Measurements from ENCODE around the gene ZBTB11. TPM values are rescaled to one million over a fixed set of nuclear protein-coding genes. Genes with fewer than 3 reads are reported as not detected.

Gene ZBTB11
- total and polyA plus RNA-seq, 2 donors (not counting 3 experiments of a cell fraction or from before 2014, with no cell fraction given), result 4.2 to 15.8 TPM

DNA sequence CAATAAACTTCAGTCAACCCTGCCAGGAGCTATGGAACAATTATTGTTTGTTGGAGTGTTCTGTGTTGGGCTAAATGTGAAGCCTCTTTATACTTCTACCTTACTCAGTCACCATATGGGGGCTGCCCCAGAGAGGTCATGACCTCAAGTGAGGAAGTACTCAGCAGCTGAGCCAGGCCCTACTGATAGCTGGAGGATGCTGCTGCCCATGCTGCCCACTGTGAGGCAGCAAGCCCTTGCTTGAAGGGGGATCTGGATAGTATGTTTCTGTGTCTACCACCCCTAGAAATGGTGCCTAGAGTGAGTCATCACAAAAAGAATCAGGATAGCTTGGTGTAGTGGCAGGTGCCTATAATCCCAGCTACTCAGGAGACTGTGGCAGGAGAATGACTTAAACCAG, 14.0 kb upstream of the ZBTB11 start:
- H2AFZ ChIP-seq (ENCODE audit: low read depth, low read length), result no peak overlapping the region
- no peak overlapping the region for H3K4me2 ChIP-seq (ENCODE audit: insufficient read depth, low read length)
- no peak overlapping the region for H3K9ac ChIP-seq (replicated peaks; ENCODE audit: extremely low read depth, insufficient read depth, low read length)
- ChIA-PET POLR2A (no interaction called here), CTCF (interaction anchor here (1.2 to 2.1 kb wide), 2 partner anchors 16 to 17 kb away, joined by 3 to 7 read pairs; no protein-coding TSS in a partner anchor)
- no peaks in the 10 kb centered on the region for H3K9me1 ChIP-seq (replicated peaks; ENCODE audit: control insufficient read depth, extremely low read depth, insufficient read depth, low read length)
- H4K20me1 ChIP-seq (replicated peaks; ENCODE audit: control insufficient read depth, extremely low read depth, insufficient read depth, low read length), result no peaks in the 10 kb centered on the region
- no peak for DNase-seq (ENCODE audit: low read depth, low spot score)
- BruUV-seq (replicated peaks), result no TSS peak
- no peak overlapping the region for H3K4me3 ChIP-seq (replicated peaks in 1 of 3; ENCODE audit: insufficient read depth in 1 of 3, low read depth in 1 of 3, low read length in 3 of 3)
- FAIRE-seq, result no peak
- no peaks in the 10 kb centered on the region for H3K36me3 ChIP-seq (ENCODE audit: control insufficient read depth in 2 of 2, extremely low read depth in 1 of 2, insufficient read depth in 2 of 2, low read length in 2 of 2)
- intact Hi-C loops (cut with micrococcal nuclease) (loop anchor here (10.0 kb wide), 1 partner anchor 796 kb away; no protein-coding TSS in a partner anchor), dilution Hi-C loops (cut with MboI; ENCODE audit: extremely low pct_ligation_motif_present, low sequenced_read_pairs) (no loop called here)
- H3K79me2 ChIP-seq (ENCODE audit: control insufficient read depth, insufficient read depth, low read length), result peaks cover 5% of the 10 kb centered on the region
- H3K27me3 ChIP-seq (ENCODE audit: control insufficient read depth in 2 of 2, insufficient read depth in 2 of 2, low read length in 2 of 2), result no peaks in the 10 kb centered on the region
- TF ChIP-seq MAX (IDR thresholded peaks at IDR 0.05; ENCODE audit: insufficient read depth, insufficient read length) (no peak), JUN (IDR thresholded peaks at IDR 0.05; ENCODE audit: borderline replicate concordance, insufficient read depth, insufficient read length, low read depth) (no peak), FOS (IDR thresholded peaks at IDR 0.05; ENCODE audit: borderline replicate concordance, insufficient read depth, low read length) (no peak), POLR2A (IDR thresholded peaks at IDR 0.05; ENCODE audit: low read depth, low read length) (no peak), MYC (IDR thresholded peaks at IDR 0.05; ENCODE audit: low read depth, low read length) (no peak), GATA2 (IDR thresholded peaks at IDR 0.05; ENCODE audit: insufficient read depth, insufficient read length, low read depth, low read length) (no peak), POLR2AphosphoS5 (IDR thresholded peaks at IDR 0.05; ENCODE audit: insufficient read depth, low read depth, low read length) (no peak), EZH2 (IDR thresholded peaks at IDR 0.05; ENCODE audit: borderline replicate concordance, low read depth, low read length, severe bottlenecking) (no peak)
- TF ChIP-seq, protein P1, sequence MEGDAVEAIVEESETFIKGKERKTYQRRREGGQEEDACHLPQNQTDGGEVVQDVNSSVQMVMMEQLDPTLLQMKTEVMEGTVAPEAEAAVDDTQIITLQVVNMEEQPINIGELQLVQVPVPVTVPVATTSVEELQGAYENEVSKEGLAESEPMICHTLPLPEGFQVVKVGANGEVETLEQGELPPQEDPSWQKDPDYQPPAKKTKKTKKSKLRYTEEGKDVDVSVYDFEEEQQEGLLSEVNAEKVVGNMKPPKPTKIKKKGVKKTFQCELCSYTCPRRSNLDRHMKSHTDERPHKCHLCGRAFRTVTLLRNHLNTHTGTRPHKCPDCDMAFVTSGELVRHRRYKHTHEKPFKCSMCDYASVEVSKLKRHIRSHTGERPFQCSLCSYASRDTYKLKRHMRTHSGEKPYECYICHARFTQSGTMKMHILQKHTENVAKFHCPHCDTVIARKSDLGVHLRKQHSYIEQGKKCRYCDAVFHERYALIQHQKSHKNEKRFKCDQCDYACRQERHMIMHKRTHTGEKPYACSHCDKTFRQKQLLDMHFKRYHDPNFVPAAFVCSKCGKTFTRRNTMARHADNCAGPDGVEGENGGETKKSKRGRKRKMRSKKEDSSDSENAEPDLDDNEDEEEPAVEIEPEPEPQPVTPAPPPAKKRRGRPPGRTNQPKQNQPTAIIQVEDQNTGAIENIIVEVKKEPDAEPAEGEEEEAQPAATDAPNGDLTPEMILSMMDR (IDR thresholded peaks at IDR 0.05; ENCODE audit: extremely low read depth in 1 of 2, insufficient read depth in 1 of 2, low read depth in 1 of 2, low read length in 2 of 2), result no peak
- H3K27ac ChIP-seq (ENCODE audit: insufficient read depth, low read depth, low read length), result no peak overlapping the region
- no peaks in the 10 kb centered on the region for H3K9me3 ChIP-seq (replicated peaks; ENCODE audit: control insufficient read depth, insufficient read depth, low read length)
- no peaks in the 10 kb centered on the region for H3K4me1 ChIP-seq (ENCODE audit: control insufficient read depth, extremely low read depth, insufficient read depth, low read length)

Data from endothelial cell of umbilical vein (primary cell).